Bronchial epithelial cell (primary cell): ENCODE data around the gene UBASH3B. TPM values are rescaled to one million over a fixed set of nuclear protein-coding genes. Genes with fewer than 3 reads are reported as not detected.
"Not testable (repeated sequence)": the region's sequence is repeated elsewhere in the genome, so short reads cannot be mapped to it uniquely, and the experiment has no call there.

ENCODE experiments used
- DNase-seq: peaks from one replicate; pipeline ENCODE4 v3.0.0-alpha.2; 2010; ENCODE audit warnings: low read depth
- FAIRE-seq: peaks from 2 replicates; lab custom pipeline; 2011; peaks lifted over from hg19 to GRCh38; lab: Jason Lieb, UNC
- H3K27me3 ChIP-seq: 2 replicates; pipeline ENCODE4 v1.5.1; 2011; ENCODE audit warnings: low read length; ENCODE audit not compliant: control insufficient read depth, insufficient read depth
- H3K36me3 ChIP-seq: 2 replicates; pipeline ENCODE4 v1.5.1; 2011; ENCODE audit warnings: low read length; ENCODE audit not compliant: control insufficient read depth, insufficient read depth
- H3K4me3 ChIP-seq: 2 replicates; pipeline ENCODE4 v1.5.1; 2011; ENCODE audit warnings: mild to moderate bottlenecking, low read depth, low read length, control low read depth
- CTCF ChIP-seq: IDR thresholded peaks from 2 replicates; pipeline ENCODE4 v1.5.1; 2011; ENCODE audit warnings: mild to moderate bottlenecking, moderate library complexity, low read length, control low read depth, inconsistent platforms; ENCODE audit not compliant: insufficient read depth, severe bottlenecking
- total RNA-seq: library from RNA; depleted of rRNA; stranded (reverse); fragments of >200 nt; gene quantifications from 2 replicates; pipeline ENCODE4 v1.2.1, GENCODE V29; 2014

UBASH3B gene
- total RNA-seq, 1 donor from 2014 or later: 10.0 TPM

GRCh38 chr11:122816761-122817520 is 161.4 kb downstream of the UBASH3B start:
- H3K4me3 ChIP-seq: no peak overlapping the region
- FAIRE-seq (no peak), DNase-seq (peak; percentile 93)
- TF ChIP-seq CTCF: no peak
- no peaks in the 10 kb centered on the region for H3K36me3 ChIP-seq
- no peaks in the 10 kb centered on the region for H3K27me3 ChIP-seq

- no peak overlapping the region for H3K4me3 ChIP-seq
- no peaks in the 10 kb centered on the region for H3K27me3 ChIP-seq
- FAIRE-seq (no peak), DNase-seq (no peak)
- H3K36me3 ChIP-seq: no peaks in the 10 kb centered on the region
- no peak for TF ChIP-seq CTCF
These were observed 164.6 kb downstream of the UBASH3B start for GRCh38 chr11:122820158-122820557.

- Histone ChIP-seq H3K4me3 (no peak overlapping the region), H3K27me3 (no peaks in the 10 kb centered on the region), H3K36me3 (no peaks in the 10 kb centered on the region)
- no peak for TF ChIP-seq CTCF
- no peak for FAIRE-seq
- DNase-seq: no peak
These were observed 165.6 kb downstream of the UBASH3B start for GRCh38 chr11:122821169-122821568.

- FAIRE-seq (no peak), DNase-seq (no peak)
- no peak overlapping the region for H3K4me3 ChIP-seq
- H3K36me3 ChIP-seq: no peaks in the 10 kb centered on the region
- no peak for TF ChIP-seq CTCF
- H3K27me3 ChIP-seq: no peaks in the 10 kb centered on the region
These were observed 166.7 kb downstream of the UBASH3B start for GRCh38 chr11:122822241-122822640.

- no peaks in the 10 kb centered on the region for H3K36me3 ChIP-seq
- no peak for DNase-seq
- FAIRE-seq: no peak
- no peaks in the 10 kb centered on the region for H3K27me3 ChIP-seq
- no peak for TF ChIP-seq CTCF
- H3K4me3 ChIP-seq: no peak overlapping the region
These were observed 168.0 kb downstream of the UBASH3B start for GRCh38 chr11:122823564-122823963.

- not testable (repeated sequence) for DNase-seq, FAIRE-seq, H3K4me3 ChIP-seq, H3K27me3 ChIP-seq, H3K36me3 ChIP-seq
These were observed 173.8 kb downstream of the UBASH3B start for GRCh38 chr11:122829371-122829770.

- not testable (repeated sequence) for FAIRE-seq, H3K27me3 ChIP-seq, DNase-seq, H3K36me3 ChIP-seq, H3K4me3 ChIP-seq
These were observed 176.8 kb downstream of the UBASH3B start for GRCh38 chr11:122832297-122832696.
